T1000 (cell line): ENCODE measurements around the gene TBC1D28.
"Not testable (repeated sequence)": the region's sequence is repeated elsewhere in the genome, so short reads cannot be mapped to it uniquely, and the experiment has no call there.

Experiments
- DNase-seq: peaks from one replicate; lab custom pipeline; 2025; ENCODE audit warnings: mixed read lengths; lab: John Stamatoyannopoulos, UW

Gene TBC1D28

DNA sequence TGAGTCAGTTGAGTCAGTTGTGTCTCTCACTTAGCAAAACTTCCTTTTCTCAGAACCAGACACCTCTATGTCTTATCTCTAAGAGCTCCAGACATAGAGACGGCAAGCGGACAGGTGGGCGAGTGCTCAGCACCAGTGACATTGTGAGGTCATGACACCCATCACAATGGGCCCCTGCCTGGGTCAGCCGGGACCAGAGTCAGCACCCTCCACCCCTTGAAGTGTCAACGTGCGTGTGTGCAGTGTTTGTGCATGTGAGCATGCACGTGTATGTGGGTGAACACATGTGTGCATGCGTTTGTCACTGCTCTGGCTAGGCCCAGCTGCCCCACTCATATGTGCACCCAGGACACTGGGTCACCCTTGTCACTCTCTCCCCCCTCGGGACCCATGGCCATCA lies at the start of gene TBC1D28:
Gene TBC1D28, minus strand, starts transcription at position 101 of the 400 bp plus-strand sequence. CDS start 3,039 bp downstream, outside the sequence.
- DNase-seq = not testable (repeated sequence)

DNA sequence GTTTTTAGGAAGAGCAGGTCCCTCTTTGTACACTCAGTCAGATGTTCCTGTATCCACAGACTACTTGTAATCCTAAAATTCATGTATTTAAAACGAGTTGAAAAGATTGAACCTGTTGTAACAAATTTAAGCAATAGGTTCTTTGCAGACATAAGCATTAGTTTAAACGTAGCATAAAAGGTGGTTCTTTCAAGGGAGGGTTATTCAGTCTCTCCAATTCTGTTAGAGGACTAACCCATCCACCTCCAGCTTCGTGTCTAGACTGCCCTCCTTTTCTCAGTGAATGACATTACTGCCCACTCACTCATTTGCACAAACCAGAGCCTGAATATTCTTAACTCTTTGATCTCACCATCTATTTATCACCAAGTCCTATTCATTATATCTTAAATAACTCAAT lies 38.5 kb upstream of the TBC1D28 start:
- not testable (repeated sequence) for DNase-seq

DNA sequence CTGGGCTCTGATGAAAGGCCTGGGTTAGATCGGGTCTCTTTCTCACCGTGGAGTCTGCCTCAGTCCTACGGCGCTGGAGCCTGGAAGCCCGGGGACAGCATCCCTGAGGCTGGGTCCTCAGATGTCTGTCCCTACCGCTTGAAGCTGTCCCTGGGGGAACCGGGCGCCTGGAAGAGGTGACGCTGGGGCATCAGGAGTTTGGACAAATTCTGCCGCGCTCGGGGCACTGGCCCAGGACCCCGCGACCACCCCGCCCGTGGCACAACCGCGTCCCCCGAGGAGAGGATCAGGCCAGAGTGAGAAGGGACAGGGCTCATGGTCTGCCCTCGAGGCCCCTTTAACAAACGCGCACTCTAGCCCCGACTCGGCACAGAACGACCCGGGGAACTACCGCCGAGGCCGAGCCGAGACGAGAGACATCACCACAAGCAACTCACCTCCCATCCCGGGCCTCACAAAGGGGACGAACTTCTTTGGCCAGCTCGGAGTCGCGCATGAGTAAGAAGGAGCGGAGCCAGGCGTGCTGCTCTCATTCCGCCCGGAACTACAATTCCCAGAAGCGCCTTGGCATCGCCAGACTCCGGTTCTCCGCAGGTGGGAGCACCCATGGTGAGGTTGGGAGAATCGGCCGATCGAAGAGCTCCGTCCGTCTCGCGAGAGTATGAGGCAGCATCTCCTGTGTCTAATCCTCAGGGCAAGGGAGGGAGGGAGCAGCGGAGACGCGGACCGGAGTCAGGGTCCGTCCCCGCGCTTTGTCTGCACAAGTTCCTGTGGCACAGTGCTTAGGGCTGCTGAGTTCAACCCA lies 37.8 kb upstream of the TBC1D28 start, which contains the start of gene FOXO3B:
Gene FOXO3B, minus strand, starts transcription at position 548 of the 805 bp plus-strand sequence. CDS start 663 bp downstream, outside the sequence.
- DNase-seq = peak; percentile 93

DNA sequence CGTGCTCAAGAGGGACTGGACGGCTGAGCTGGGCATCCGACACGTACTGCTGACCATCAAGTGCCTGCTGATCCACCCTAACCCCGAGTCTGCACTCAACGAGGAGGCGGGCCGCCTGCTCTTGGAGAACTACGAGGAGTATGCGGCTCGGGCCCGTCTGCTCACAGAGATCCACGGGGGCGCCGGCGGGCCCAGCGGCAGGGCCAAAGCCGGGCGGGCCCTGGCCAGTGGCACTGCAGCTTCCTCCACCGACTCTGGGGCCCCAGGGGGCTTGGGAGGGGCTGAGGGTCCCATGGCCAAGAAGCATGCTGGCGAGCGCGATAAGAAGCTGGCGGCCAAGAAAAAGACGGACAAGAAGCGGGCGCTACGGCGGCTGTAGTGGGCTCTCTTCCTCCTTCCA lies 33.2 kb upstream of the TBC1D28 start:
- DNase-seq = not testable (repeated sequence)

DNA sequence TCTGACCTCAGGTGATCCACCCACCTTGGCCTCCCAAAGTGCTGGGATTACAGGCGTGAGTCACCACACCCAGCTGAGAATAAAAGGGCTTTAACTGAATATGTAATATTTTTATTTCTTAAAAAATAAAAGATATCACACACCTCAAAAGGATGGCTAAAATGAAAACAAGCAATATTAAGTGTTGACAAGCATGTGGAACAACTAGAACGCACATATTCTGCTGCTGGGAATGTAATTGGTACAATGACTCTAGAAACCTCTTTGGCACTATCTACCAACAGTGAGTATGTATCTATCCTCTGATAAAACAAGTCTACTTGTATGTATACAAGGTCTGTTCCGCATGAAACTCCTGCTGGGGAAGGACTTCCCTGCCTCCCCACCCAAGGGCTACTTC lies 32.7 kb upstream of the TBC1D28 start:
- not testable (repeated sequence) for DNase-seq

DNA sequence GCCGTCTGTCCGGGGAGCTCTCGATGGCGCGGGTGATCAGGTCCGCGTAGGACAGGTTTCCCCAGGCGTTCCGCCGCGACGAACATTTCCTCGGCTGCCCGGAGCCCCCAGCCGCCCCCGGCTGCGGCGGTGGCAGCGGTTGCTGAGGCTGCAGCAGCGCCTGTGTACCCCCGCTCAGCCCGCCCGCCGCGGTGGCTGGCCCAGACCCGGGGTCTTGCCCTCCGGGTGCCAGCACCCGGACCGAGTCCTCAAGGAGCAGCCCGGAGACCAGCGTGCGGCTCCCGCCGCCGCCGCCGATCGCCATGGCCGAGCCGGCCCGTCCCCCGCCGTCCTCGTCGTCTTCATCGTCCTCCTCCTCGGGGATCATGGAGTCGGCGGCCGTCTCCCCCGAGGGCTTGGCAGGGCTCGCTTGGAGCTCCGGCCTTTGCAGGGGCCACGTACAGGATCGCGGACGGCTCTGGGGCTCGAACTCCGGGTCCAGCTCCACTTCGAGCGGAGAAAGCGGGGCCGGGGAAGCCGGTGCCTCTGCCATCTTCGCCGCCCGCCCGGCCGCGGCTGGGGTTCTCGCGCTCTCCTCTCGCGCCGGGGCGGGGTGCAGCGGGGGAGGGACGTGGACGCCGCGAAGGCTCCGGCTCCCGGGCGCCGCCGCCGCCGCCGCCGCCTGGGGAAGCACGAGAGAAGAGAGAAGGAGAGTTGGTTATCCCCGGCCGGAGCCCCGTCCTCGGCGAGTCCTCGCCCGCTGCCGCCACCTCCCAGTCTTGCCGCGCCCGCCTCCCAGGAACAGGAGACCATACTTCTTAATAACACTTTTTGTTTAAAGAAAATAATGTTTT lies 28.4 kb upstream of the TBC1D28 start:
- not testable (repeated sequence) for DNase-seq

DNA sequence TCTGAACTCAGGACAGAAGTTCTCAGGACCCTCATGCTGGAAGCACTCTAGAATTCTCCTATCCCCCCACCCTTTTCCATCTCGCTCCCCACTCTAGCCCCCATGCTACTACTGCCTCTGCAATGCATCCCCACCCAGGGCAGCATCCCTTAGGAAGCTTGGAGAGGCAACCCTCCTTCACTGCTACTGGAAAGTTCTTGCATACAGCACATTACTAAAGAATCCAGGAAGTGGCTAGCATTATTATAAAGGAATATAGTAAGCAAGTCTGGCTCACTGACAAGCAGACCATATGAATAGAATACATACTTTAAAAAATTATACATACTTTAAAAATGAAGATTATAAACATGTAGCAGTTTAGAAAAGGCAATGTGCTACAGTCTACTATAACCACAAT lies 24.4 kb upstream of the TBC1D28 start:
- DNase-seq = not testable (repeated sequence)

DNA sequence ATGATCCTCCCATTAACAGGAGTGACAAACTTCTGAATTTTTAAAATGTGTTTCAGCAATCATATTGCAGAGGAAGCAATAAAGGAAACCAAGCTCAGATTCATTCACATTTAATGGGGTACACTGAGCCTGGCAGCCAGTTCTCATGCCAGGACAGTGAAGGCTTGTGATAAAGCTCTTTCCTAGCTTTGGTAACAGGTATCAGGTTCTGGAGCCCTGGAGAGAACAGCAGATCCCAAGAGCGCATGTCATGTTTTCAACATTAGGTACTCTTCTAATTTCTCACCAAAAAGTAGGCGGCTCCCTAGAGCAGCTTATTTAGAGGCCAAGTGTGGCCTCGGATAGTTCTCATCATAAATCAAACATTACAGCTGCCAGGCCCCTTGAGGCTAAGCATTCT lies 23.3 kb upstream of the TBC1D28 start:
- not testable (repeated sequence) for DNase-seq

DNA sequence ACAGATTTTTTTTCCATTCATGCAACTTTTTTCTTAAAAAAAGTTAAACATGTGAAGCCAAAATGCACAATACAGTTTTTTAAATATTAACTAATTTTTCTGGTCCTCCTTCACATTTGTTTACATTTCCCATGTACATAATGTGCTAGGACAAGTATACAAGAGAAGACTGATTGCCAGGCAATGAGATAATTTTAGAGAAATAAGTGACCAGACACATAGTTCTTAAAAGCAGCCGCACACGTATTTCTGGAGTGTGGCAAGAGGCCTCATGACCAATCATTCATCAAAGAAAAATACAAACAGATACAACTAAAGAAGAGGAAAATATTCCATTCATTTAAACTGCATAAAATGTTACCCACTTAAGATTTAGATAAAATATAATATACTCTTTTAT lies 22.1 kb upstream of the TBC1D28 start:
- DNase-seq = not testable (repeated sequence)

DNA sequence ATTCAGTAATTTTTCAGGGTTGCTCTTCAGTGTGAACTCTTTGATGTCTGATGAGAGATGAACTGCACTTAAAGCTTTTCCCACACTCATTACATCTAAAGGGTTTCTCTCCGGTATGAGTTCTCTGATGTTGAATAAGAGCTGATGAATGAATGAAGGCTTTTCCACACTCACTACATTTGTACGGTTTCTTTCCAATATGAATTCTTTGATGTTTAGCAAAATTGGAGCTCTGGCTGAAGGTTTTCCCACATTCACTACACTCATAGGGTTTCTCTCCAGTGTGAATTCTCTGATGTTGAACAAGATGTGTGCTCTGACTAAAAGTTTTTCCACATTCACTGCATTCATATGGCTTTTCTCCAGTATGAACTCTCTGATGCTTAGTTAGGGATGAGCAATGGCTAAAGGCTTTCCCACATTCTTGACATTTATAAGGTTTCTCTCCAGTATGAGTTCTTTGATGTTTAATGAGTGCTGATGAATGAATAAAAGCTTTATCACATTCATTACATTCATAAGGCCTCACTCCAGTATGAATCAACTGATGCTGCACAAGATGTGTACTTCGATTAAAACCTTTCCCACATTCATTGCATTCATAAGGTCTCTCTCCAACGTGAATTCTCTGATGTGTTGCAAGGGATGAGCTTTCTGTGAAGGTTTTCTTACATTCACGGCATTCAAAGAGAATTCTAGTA lies 17.9 kb upstream of the TBC1D28 start:
- DNase-seq = not testable (repeated sequence)

DNA sequence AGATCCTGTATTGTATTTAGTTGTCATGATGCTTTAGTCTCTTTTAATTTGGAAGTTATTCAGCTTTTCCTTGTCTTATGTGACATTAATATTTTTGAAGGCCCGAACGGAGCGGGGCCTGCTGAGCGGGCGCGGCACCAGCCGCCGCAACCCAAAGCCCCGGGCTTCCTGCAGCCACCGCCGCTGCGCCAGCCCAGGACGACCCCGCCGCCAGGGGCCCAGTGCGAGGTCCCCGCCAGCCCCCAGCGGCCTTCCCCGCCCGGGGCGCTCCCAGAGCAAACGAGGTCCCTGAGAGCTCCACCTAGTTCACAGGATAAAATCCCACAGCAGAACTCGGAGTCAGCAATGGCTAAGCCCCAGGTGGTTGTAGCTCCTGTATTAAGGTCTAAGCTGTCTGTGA lies 5.9 kb upstream of the TBC1D28 start:
- DNase-seq = not testable (repeated sequence)

DNA sequence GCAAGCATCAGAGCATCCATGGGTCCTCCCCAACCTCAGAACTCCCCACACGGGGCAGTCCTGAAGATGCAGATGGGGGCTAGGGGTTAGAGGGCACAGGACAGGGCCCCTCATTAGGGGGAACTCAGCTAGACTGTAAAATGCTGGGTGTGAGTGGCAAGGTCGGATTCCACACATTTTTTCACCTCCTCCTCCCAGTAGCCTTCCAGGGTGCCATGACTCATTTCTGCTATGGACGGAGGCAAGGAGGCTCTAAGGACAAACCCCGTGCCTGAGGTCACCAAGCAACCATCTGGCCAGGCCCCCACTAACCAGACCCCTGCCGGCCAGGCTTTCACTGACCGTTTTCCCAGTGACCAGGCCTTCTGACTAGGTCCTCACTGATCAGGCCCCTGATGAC lies 1.1 kb downstream of the TBC1D28 start:
- not testable (repeated sequence) for DNase-seq

DNA sequence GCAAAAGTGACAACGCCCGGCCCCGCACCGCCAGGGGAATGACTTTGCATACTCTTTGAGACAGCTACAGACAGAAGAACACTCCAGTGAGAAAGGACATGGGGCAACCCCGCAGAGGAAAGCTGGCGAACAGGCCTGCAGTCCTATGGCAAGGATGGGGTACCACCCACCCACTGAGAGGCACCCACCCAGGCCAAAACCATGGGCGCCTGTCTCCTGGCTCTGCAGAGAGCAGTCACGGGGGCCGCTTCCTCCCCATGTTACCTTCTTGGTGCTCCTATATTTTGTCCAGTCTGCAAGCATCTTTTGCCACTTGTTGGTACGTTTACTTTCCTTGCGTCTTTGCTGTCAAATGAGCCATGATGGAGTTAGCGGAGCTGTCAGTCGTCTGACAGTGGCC lies 5.8 kb downstream of the TBC1D28 start:
- not testable (repeated sequence) for DNase-seq

DNA sequence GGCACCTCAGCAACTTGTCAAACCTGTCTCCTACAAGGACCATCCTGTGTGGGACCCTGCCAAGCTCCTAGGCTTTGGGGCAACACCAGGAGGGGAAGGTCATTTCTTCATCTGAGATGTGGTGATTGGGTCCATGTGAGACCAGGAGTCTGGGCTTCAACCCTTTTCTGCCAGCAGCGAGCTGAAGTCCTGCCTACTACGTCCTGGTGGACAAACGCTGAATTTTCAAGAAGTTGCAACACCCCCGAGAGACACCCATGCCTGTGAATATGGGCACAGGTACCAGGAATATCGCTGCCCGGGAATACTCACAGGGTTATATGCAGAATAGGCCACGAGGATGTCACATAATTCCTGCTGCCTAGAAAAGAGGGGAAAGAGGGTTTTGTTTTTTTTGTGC lies 8.0 kb downstream of the TBC1D28 start:
- DNase-seq = not testable (repeated sequence)

DNA sequence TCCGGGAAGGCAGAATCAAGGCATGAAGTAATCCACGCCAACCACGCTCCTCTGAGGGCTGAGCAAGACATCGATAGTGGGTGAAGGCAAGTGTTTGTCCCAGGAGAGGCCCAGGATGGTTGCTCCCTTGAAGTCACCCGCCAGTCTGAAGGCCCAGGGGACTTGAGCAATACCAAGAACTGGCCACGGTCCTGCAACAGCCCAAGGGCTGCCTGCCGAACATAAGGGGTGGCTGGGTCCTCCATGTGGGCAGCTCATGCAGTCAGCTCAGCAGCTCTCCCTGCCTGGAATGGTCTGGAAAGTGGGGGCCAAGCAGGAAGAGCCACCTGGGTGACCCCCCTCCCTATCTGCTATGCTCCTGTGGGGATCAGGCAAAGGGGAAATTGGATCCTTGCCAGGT lies 8.4 kb downstream of the TBC1D28 start:
- not testable (repeated sequence) for DNase-seq

DNA sequence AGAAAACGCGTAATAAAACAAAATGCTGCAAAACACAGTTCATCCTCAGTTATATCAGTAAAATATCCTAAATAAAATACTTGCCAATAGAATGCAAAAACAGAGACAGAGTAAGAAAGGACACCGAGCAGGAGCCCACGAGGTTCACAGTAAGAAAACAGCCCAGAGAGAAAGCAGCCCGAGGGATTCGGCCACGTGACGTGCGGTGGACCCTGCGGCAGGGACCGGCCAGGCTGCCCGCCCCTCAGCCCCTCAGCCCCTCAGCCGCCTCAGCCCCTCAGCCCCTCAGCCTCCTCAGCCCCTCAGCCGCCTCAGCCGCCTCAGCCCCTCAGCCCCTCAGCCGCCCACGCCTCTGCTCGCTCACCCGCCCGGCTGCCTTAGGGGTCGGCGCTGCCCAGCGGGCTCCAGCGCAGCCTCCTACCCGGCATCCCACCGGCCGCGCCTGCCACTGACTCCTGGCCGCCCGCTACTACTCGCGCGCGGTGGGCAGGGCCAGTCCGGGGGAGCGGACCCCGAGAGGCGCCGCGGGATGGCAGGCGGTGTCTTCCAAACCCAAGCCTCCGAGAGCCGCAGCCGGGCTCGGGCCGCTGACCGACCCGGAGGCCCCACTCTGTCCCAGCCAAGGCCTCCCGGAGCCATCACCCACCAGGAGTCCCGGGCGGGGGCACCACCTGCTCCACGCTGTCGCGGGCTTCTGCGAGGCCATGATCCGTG lies 9.5 kb downstream of the TBC1D28 start:
- DNase-seq = not testable (repeated sequence)

DNA sequence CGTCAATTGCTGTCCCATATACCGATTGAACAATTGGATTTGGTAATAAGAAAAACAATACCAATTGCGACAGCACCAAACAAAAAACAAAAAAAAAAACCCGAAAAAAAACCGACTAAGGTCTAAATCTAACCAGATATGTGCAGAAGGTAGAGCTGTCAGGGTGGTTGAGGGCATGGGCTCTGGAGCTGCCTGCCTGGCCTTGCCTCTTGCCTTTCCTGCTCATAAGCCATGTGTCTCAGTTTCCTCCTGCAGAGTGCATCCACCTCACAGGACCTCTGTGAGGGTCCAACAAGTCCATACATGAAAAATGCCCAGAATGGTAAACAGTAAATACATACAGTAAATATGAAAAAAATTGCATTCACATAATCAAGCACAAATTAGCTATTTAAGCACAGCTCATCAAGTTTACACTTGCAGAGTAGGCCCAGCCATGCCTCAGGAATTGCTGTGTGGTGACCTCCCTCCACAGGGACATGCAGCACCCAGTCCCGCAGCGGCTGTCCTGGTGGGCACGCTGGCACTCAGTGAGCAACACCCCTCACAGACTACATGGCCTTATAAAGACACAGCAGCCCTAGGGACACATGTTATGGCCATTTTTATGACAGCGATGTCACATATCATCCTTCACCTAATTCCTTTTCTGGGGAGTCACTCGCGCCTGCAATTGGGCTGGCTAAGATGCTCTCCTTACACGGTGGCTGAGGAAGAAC lies 17.9 kb downstream of the TBC1D28 start:
- DNase-seq = no peak

DNA sequence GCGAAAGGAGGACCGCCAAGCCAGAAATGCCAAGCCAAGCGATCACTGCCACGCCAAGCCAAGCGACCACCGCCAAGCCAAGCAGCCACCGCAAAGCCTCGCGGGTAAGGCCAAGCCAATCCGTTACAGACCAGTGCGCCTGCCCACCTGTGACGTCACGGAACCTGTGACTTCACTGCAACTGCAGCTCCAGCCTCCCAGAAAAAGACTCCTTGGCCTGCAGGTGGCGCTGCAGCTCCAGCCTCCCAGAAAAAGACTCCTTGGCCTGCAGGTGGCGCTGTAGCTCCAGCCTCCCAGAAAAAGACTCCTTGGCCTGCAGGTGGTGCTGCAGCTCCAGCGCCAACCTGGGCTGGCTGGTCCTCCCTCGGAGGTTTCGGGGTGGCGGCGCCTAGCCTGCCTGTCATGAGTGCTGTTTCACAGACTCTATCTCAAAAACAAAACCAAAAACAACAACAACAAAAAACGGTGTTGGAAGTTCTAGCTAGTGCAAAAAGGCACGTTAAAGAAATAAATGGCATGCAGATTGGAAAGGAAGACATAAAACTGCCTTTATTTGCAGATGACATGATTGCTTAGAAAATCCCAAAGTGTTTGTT lies 18.6 kb downstream of the TBC1D28 start:
- peak; percentile 85 for DNase-seq

DNA sequence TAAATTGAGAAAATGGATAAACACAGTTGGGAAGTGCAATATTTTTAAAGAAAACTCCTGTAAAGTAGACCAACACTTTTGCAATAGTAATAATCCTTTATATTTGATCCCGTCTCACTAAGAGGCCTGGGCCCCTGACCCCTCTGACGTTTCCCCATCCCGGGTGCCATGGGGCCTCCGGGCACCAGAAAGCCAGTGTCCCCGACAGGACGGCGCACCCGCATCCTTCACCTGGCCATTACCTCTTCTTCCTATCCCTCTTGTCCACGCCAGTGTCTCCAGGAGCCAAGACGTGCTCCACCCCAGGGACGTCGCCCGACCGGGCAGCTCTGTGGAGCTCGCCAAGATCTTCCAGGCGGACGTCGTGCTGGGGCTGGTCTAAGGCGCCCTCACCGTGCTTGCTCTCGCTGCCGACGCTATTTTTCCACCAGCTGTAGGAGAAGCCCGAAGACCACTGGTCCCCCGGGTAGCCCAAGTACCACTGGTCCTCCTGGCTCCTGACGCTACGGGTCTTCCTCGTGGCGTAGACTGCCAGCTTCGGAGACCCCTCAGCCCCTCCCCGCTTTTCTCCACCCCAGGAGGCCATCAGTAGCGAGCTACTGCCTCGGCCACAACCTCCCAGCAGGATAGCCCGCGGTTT lies 19.2 kb downstream of the TBC1D28 start:
- not testable (repeated sequence) for DNase-seq

DNA sequence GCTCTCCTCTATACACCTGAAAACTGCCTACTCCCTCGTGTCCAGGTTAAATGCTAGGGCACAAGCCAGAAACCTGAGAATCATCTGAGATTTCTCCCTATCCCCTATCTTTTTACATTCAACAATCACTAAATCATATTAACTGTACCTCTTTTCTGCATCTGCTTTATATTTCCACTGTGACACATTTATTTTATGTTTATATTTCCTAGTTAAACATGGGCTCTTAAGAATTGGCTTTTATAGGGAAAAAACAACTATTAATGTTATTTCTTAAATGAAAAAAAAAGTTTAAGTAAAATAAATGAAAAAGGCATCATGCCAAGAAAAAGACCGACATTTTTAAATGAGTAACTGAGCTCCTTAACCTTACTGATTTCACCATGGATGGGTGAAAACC lies 26.6 kb downstream of the TBC1D28 start:
- not testable (repeated sequence) for DNase-seq
